UCSD-AML1 (cell line): ENCODE measurements around the gene TRDN.
"Not testable (repeated sequence)": the region's sequence is repeated elsewhere in the genome, so short reads cannot be mapped to it uniquely, and the experiment has no call there.

ENCODE experiments used
- DNase-seq: peaks from one replicate; lab custom pipeline; 2025; ENCODE audit not compliant: unreplicated experiment; lab: John Stamatoyannopoulos, UW

TRDN gene

DNA sequence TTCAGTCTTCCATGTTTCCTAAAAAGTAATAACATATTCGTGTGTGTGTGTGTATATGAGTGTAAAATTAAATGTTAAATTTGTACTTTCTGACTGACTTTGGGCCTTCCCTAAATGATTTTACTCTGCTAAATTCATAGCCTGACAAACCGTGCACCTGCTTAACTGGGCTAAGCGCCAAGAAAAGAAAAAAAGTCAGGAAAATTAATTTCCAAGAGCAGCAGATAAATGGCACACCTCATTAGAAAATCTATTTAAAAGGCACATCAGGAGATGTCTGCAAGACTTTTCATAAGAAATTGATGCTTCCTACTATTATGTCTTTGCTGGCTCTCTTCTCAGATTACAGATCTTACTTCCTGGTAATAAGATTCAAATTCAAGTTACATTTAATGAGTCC is 72.4 kb downstream of the TRDN start:
- no peak for DNase-seq

DNA sequence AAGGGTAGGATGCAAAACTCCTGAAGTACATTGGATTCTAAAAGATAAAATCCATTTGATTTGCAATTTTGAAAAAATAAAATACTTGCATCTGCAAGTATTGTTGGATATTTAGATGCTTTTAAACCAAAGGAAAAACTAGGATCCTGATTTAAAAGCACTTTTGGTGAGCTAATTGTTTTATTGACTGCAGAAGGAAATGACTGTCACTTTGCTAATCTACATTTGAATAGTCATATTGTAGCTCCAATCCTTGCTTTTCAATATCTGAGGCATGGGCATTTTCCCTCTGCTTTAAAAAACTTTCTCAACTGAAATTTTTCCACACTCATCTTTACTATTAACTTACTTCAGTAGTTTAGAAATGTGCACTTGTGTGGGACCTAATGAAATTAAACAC is 74.1 kb downstream of the TRDN start:
- no peak for DNase-seq

DNA sequence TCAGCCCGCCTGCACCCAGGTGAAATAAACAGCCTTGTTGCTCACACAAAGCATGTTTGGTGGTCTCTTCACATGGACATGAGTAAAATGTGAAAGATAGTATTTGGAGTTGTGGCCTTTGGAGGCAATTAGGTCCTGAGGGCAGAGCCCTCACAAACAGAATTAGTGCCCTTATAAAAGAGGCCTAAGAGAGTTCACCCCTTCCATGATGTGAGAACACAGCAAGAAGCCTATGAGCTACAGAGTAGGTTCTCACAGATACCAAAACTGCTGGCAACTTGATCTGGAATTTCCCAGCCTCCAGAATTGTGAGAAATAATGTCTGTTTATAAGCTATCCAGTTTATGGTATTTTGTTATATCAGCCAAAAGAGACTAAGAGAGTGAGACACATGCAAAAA is 74.5 kb downstream of the TRDN start:
- DNase-seq, result no peak

DNA sequence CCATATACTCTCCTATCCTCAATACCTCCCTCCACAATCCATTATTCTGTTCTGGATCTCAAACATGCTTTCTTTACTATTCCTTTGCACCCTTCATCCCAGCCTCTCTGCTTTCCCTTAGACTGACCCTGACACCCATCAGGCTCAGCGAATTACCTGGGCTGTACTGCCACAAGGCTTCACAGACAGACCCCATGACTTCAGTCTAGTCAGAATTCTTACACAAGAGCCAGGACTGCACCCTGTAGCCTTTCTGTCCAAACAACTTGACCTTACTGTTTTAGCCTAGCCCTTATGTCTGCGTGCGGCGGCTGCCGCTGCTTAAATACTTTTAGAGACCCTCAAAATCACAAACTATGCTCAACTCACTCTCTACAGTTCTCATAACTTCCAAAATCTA is 76.9 kb downstream of the TRDN start:
- DNase-seq, result not testable (repeated sequence)

DNA sequence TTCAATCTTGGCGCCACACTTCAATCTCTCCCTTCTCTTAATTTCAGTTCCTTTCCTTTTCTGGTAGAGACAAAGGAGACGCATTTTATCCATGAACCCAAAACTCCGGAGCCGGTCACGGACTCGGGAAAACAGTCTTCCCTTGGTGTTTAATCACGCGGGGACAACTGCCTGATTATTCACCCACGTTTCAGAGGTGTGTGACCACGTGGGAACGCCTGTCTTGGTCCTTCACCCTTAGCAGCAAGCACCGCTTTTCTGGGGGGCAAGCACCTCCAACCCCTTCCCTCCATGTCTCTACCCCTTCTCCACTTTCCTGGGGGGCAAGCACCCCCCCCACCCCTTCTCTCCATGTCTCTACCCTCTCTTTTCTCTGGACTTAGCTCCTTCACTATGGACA is 79.3 kb downstream of the TRDN start:
- DNase-seq, result not testable (repeated sequence)

DNA sequence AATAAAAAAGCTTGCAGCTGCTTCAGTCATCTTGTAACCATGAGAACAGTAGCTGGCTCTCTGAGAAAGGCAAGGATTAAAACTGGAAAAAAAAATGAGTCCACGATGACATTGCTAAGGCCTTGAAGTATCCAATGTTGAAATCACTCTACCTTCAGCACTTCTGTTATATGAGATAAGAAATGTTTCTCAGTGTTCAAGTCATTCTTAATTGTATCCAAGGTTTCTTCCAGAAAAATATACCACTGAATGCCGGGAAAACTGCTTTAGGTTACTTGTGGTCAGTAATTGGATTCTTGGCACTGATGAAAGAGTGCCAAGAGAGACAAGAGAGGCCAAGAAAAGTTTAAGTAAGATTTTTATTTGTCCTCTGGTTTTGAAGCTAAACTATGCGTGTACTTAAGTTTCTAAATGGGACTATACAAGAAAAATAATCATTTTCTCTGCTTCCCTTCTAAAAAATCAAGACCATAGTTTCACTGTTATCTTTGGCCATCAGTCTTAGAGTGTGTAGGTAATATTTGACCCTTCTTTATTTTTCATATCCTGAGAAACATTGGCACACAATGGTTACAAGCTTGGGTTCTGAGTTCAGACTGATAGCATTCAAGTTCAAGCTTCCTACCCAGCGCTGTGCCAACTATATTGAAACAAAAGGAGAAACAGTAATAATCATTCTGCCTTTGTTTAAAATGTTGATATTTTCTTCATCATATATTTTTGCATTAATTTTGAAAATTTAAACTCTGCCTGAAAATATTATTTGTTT is 84.6 kb downstream of the TRDN start:
- DNase-seq, result no peak

DNA sequence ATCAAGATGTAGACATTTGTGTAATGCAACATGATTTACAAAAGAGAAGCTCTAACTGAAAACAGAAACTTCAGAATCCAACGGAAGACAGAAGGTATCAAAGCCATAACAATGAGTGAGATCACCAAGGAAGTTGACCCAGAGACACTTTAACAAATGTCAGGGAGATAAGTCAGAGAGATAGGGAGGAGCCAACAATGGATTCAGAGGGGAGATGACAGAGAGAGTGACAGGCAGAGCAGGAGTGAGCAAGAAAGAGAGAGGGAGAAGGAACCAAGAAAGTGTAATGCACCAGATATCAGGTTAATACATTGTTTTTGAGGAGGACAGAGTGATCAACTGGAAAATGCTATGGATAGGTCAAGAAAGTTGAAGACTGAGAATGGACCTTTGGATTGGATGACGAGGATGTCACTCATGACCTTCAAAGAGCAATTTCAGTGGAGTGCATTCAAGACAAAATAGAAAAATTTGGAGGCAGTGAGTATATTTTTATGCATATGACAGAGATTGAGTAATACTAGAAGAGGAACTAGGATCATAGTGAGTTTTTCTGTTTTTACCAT is 86.6 kb downstream of the TRDN start:
- no peak for DNase-seq

DNA sequence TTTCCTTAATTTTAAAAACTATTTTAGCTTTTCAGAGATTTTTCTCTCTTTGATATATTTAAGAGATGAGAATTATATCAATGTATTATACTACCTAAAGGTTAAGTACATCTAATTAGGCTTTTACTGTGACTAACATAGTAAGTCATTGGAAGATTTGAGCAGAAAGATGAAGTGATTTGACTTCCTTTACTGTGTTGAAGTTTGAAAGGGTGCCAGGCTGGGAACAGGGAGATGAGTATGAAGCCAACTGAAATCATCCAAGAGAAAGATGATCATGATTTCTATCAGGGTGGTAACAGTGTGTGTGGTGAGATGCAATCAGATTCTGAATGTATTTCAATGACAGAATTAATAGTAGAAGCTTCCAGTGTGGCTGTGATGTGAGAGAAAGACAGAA is 87.3 kb downstream of the TRDN start:
- DNase-seq, result no peak

DNA sequence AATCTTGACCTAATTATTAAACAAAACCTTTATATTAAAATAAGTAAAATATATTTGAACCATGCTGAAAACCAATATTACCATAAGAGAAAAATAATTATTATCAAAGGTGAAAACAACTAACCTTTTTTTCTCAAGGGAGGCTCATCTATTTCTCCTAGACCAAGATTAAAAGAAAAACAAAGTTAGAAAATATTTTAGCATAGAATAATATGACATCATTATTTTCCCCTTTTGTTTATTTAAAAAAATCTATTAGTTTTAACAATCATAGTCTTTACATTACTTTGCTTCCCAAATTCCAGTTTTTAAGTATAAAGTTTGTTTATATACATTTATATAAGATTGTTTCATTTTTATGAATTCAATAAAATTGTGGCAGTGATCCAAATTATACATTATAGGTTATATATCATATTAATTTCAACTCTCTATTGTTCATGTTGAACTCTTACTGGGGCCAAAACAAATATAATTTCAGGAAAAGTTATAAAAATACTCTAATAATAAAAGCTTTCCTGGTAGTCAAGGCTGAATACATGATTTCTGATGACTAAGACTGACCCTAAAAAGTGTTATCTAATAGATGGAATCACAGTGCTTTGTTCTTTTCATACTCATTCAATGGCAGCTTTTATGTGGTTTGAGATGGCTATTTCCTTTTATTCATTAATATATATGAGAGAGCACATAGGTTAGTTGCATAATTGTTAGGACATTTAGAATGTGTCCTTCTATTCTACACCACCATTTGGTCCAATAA is 89.4 kb downstream of the TRDN start:
- DNase-seq, result no peak

DNA sequence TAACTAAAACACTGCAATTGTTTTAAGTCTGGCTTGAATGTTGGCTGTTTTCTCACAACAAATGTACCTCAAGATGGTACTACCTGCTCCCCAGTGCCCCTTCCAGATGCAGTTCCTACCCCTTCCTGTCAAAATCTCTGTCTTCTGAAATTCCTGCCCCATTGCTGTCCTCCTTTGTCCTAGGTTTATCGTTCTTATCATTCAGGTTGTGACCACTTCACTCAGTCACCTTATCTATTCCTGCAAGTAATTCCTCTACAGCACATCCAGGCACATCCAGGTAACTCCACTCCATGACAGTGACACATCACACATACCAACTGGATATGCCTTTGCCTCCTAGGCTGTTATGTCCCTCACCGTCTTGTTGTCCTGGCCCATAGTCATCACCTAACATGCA is 90.2 kb downstream of the TRDN start:
- no peak for DNase-seq

DNA sequence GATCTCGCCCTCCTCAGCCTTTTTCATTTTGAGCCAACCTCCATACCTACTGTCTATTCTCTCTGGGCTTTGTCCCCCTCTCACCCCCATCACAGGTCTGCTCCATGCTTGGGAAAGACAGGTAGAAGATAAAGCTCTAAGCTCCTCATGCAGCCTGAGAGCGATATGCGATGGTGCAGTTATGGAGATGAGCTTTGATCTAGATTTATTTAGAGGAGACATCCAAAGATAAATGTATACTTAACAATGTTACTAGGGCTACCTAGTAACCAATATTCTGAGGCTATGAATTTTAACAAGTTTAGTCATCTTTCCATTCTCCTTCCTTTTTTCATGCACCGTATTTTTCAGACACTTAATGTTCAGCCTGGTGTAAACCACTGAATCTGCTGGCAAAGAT is 95.3 kb downstream of the TRDN start:
- DNase-seq, result no peak

DNA sequence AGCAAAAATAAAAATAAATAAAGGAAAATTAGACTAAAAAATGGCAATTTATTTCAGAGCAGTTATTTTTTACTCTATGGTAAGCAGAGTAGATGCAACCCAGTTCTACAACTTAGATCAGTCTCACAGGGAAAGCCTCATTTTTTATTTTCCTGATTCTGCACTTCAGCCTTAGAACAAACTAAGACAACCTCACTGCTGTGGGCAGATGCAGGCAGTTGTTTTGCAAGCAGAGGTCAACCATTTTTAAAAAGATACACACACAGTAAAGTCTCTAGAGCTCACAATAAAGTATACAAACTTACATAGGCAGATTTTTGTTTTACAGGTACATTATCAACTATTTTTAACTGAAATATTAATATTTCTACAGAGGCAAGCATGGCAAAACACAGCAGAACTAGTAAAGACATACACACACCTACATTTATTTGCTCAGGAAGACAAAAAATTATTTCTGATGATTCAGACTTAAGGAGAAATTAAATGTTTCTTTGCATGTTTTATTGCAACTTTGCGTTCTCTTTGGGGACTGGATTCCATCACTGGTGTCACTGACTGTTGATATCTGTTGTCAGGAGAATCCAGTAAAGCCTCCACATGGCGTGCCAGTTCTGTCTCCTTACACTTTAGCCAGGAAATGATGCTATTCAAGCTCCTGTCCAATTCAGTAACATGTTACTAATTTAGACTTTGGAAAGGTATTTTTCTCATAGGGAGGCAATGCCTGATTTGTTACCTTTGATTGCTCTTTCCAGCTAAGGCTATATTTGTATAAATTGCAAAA is 102.7 kb downstream of the TRDN start:
- no peak for DNase-seq

DNA sequence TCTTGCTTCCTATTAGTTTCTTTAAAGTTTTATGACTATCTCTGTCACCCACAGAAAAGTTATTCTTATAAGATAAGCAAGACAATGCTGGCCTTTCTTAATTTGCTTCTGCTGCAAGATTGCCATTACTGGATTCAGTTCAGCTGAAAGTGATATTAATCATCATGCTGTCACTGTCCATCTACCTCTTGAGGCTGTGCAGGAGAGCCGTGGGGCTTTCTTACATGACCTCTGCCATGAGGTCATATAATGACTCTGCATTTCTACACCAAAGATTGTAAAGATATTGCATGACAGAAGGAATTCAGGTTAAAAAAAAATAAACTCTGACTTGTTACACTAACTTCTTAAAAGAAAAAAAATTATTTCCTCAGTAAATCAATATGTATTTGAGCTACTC is 106.9 kb downstream of the TRDN start:
- DNase-seq, result no peak

DNA sequence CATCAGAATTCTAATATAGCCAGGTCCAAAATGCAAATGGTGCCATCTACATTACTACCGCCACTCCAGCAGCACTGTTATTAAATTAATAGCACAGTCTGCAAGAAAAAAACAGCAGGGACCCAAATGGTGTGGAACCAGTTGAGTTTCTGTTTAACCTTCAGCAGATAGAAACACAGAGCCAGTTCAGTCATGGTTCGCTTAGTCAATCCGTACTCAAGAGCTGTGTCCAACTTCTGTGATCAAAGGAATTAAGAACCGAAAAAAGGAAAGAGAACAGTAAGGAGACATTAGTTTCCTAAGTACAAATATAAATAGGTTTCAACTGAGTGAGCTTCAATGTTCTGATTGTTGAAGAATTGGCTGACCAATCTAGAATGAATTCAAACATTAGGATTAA is 107.7 kb downstream of the TRDN start:
- DNase-seq, result no peak

DNA sequence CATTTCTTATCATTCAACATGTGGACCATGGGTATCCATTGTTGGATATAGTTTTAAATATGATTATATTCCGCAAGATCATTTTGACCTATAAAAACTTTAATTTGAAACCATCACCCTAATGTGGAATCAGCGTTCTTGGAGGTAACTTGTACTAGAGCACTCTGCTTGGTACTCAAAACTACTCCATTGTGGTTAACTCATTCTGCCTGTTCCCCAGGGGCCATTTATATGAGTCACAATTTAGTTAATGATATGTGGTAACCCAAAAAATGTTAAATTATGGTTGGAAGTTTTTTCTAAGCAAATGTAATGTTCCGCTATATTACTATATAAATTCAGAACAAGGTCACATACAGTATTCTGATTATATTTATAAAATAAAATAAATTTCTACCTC is 109.3 kb downstream of the TRDN start:
- no peak for DNase-seq

DNA sequence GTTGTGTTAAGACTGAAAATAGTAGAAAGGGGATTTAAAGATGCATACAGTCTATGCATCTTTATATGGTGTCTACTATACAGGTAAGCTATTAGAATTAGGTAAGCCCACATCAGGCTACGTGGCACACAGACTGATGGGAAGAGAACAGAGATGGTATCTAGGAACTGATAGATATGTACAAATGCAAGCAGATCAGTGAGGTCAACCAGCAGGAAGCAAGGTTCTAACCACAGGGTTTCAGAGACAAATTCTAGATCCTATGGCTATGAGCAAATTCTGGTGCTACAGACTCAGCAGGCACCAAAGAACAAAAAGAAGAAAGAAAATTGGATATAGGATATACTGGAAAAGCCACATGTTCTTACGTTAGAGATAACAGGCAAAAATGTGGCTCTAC is 110.6 kb downstream of the TRDN start:
- no peak for DNase-seq

DNA sequence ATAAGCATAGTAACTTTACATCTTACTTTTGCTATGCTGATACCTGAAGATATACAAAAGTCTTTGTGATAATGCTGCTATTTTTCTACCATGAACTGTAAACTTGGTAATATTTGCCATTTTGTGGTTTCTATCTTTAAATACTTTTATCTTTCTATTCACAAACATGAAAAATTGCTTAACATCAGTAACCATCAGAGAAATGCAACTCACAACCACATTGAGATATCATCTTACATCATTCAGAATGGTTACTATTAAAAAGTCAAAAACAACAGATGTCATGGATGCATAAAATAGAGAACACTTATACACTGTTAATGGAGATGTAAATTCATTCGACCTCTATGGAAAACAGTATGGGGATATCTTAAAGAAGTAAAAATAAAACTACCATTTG is 112.0 kb downstream of the TRDN start:
- no peak for DNase-seq

DNA sequence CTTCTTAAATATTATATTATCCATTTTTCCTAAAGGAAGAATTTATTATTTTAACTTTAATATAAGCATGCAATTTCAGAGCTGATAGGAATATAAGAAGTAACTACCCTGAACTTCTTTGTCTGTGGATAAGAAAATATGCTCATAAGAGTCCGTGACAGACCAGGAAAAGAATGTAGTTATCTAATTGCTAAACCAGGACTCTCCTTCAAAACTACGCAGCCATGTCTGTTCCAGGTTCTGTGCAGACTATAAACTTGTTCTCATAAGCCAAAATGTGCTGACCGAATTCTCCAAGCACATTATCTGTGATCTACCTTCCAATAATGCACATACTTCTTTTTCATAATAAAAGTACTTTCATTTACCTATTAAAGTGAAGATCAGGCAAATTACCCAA is 116.5 kb downstream of the TRDN start:
- DNase-seq, result no peak

DNA sequence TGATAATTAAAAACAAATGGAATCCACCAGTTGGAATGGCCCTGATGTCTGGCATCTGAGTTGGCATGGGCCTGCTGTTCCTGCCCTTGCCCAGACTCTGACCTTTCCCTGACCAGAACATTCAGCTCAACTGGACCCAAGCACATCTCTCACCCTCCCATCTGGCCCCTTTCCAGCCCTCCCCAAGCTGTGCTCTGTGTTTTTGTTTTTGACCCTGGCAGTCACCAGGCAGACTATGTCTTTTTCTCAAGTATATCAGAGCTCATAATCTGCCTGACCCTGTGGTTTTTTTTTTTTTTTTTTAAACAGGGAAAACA is 117.6 kb downstream of the TRDN start:
- no peak for DNase-seq

DNA sequence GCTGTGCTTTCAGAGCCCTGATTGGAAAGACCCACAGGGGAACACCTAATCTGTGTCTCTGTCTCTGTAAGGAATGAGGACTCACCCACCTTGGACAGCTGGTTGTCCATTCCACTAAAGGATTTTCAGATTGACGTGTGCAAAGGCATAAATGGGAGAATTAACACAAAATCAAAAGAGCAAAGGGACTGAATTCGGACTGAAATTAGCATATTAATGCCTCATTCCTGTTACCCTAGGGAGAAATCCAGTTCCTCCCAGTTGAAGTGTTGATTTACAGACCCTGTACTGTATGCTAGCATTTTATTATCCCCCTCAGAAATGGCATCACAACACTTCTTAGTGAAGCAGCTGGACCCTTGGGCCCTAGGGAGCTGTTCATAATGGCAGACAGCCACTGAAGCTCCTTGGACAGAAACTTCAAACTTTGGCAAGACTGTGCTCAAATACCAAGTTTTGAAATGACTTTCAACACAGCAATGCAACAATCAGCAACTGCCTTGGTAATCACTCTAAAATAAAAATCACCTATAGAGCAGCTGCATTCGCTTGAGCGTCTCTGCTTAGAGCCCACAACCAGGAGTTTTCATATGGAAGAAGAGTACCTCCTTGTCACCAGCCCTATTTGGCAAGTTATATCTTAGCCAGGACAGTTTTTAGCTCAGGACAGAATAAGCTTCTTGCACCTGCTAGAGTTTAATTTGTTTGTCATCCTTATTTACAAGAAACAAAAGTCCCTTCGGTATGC is 118.1 kb downstream of the TRDN start:
- no peak for DNase-seq

DNA sequence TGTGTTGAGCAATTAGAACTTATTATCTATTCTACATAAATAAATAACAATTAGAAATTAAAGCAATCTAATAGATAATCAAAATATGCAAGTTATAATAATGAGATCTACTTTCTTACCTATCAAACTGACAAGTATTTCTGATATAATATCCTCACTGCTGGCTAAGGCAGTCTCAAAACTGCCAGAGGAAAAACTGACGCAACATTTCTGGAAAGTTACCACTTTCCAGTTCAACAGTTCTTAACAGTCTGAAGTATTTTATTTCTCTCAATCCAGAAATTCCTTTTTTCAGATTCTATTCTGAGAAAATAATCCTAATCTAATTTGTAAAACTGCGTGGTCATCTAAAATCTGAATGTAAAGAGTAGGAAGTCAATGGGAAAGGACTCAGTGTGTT is 121.0 kb downstream of the TRDN start:
- no peak for DNase-seq
